H1 (cell line): ENCODE results near the gene CEP126. TPM values are rescaled to one million over a fixed set of nuclear protein-coding genes. Genes with fewer than 3 reads are reported as not detected.

ENCODE experiments used
- CTCF ChIA-PET: fragments of 300-600 bp; sonication (Branson Sonifier 250); formaldehyde crosslinking; loops from one replicate; lab custom pipeline; 2021; ENCODE audit not compliant: partially characterized antibody; lab: Charles Lee
- POLR2A ChIA-PET: fragments of 300-600 bp; sonication (Branson Sonifier 250); formaldehyde crosslinking; loops from one replicate; lab custom pipeline; 2021; ENCODE audit warnings: inconsistent platforms; ENCODE audit not compliant: partially characterized antibody; lab: Charles Lee
- DNase-seq, 2 experiments: peaks; one replicate each; pipeline versions ENCODE4 v3.0.0 to v3.0.0-alpha.2; 2010 to 2022; ENCODE audit warnings: low spot score in 2 of 2, low read depth in 1 of 2, mixed read lengths in 1 of 2
- FAIRE-seq: peaks from 2 replicates; lab custom pipeline; 2011; peaks lifted over from hg19 to GRCh38; lab: Jason Lieb, UNC
- H2AFZ ChIP-seq: 2 replicates; pipeline ENCODE4 v1.8.1; 2012; ENCODE audit warnings: low read length, inconsistent platforms
- H2AK5ac ChIP-seq: 2 replicates; pipeline ENCODE4 v1.6.1; 2013; ENCODE audit warnings: low read depth, low read length
- H2BK120ac ChIP-seq: replicated peaks from 2 replicates; pipeline ENCODE3; 2013; ENCODE audit warnings: low read depth, low read length, inconsistent platforms
- H2BK12ac ChIP-seq: 2 replicates; pipeline ENCODE4 v1.6.1; 2013; ENCODE audit warnings: low read depth, low read length
- H2BK15ac ChIP-seq: 2 replicates; pipeline ENCODE4 v1.6.1; 2013; ENCODE audit warnings: low read length
- H2BK20ac ChIP-seq: 2 replicates; pipeline ENCODE4 v1.6.1; 2013; ENCODE audit warnings: low read length
- H2BK5ac ChIP-seq: 2 replicates; pipeline ENCODE4 v1.6.1; 2013; ENCODE audit warnings: low read depth, low read length
- H3K14ac ChIP-seq: 2 replicates; pipeline ENCODE4 v1.6.1; 2013; ENCODE audit warnings: inconsistent platforms; ENCODE audit not compliant: insufficient read length
- H3K18ac ChIP-seq: 2 replicates; pipeline ENCODE4 v1.6.1; 2013; ENCODE audit warnings: low read length; ENCODE audit errors: extremely low read depth
- H3K23ac ChIP-seq: 2 replicates; pipeline ENCODE4 v1.6.1; 2013; ENCODE audit warnings: inconsistent platforms; ENCODE audit not compliant: insufficient read length
- H3K23me2 ChIP-seq: 2 replicates; pipeline ENCODE4 v1.6.1; 2013; ENCODE audit warnings: low read depth, low read length
- H3K27ac ChIP-seq: 2 replicates; pipeline ENCODE4 v1.6.1; 2011; ENCODE audit warnings: low read depth, low read length, inconsistent platforms
- H3K27me3 ChIP-seq, 4 experiments: replicated peaks in 1 of 4; 1 replicate in 1 of 4; 2 replicates in 3 of 4; pipeline versions ENCODE4 v1.6.1 to v1.8.1; 2011 to 2013; ENCODE audit warnings: low read length in 3 of 4, mild to moderate bottlenecking in 3 of 4, inconsistent platforms in 2 of 4, mixed read lengths in 2 of 4, moderate library complexity in 1 of 4; ENCODE audit not compliant: control insufficient read depth in 3 of 4, insufficient read depth in 3 of 4; ENCODE audit errors: extremely low read depth in 1 of 4
- H3K36me3 ChIP-seq, 4 experiments: 2 replicates each; pipeline versions ENCODE4 v1.6.1 to v1.8.1; 2011 to 2013; ENCODE audit warnings: mild to moderate bottlenecking in 4 of 4, low read length in 3 of 4, moderate library complexity in 2 of 4, control low read depth in 1 of 4, inconsistent platforms in 1 of 4; ENCODE audit not compliant: insufficient read depth in 4 of 4, control insufficient read depth in 2 of 4
- H3K4ac ChIP-seq: replicated peaks from 2 replicates; pipeline ENCODE3; 2013; ENCODE audit warnings: low read length, low read depth, mixed read lengths, inconsistent platforms; ENCODE audit not compliant: insufficient read length
- H3K4me1 ChIP-seq, 4 experiments: replicated peaks in 1 of 4; 1 replicate in 1 of 4; 2 replicates in 3 of 4; pipeline versions ENCODE4 v1.6.1 to v1.8.1; 2011 to 2013; ENCODE audit warnings: low read length in 3 of 4, inconsistent platforms in 2 of 4, mixed read lengths in 1 of 4; ENCODE audit not compliant: insufficient read depth in 4 of 4, control insufficient read depth in 3 of 4
- H3K4me2 ChIP-seq, 2 experiments: 2 replicates each; pipeline versions ENCODE4 v1.6.1 to v1.8.1; 2011 to 2013; ENCODE audit warnings: low read depth in 2 of 2, low read length in 2 of 2, control low read depth in 1 of 2, inconsistent platforms in 1 of 2, mild to moderate bottlenecking in 1 of 2; ENCODE audit not compliant: insufficient read depth in 1 of 2
- H3K4me3 ChIP-seq, 4 experiments: fragments of 200-600, 300-600 bp in 1 of 4; sonication (generic), shearing (Covaris generic), sonication (Bioruptor Twin) in 1 of 4; 2 replicates each; pipeline versions ENCODE4 v1.5.1 to v1.8.1; 2011 to 2016; ENCODE audit warnings: low read length in 4 of 4, low read depth in 3 of 4, control low read depth in 2 of 4, inconsistent platforms in 2 of 4, mild to moderate bottlenecking in 2 of 4, mixed read lengths in 1 of 4, moderate library complexity in 1 of 4; ENCODE audit not compliant: insufficient read depth in 2 of 4; ENCODE audit errors: extremely low read depth in 1 of 4
- H3K56ac ChIP-seq: replicated peaks from 2 replicates; pipeline ENCODE3; 2013; ENCODE audit warnings: low read depth, mild to moderate bottlenecking, mixed read lengths, low read length, inconsistent platforms; ENCODE audit not compliant: insufficient read length
- H3K79me1 ChIP-seq: 2 replicates; pipeline ENCODE4 v1.6.1; 2013; ENCODE audit warnings: low read depth, low read length, control low read depth
- H3K79me2 ChIP-seq, 2 experiments: 2 replicates each; pipeline versions ENCODE4 v1.6.1 to v1.8.1; 2012 to 2013; ENCODE audit warnings: low read length in 2 of 2, mild to moderate bottlenecking in 2 of 2, inconsistent platforms in 1 of 2; ENCODE audit not compliant: insufficient read depth in 2 of 2, control insufficient read depth in 1 of 2
- H3K9ac ChIP-seq, 4 experiments: replicated peaks in 1 of 4; 1 replicate in 1 of 4; 2 replicates in 3 of 4; pipeline versions ENCODE4 v1.6.1 to v1.8.1; 2011 to 2013; ENCODE audit warnings: low read depth in 3 of 4, low read length in 3 of 4, control low read depth in 2 of 4, mild to moderate bottlenecking in 2 of 4, moderate library complexity in 2 of 4, inconsistent platforms in 1 of 4; ENCODE audit errors: extremely low read depth in 1 of 4
- H3K9me3 ChIP-seq, 2 experiments: 2 replicates each; pipeline versions ENCODE4 v1.6.1 to v1.8.1; 2012 to 2013; ENCODE audit warnings: mild to moderate bottlenecking in 2 of 2, moderate library complexity in 2 of 2, control low read depth in 1 of 2, inconsistent platforms in 1 of 2, low read depth in 1 of 2, low read length in 1 of 2, mixed read lengths in 1 of 2; ENCODE audit not compliant: insufficient read depth in 2 of 2
- H4K20me1 ChIP-seq, 2 experiments: replicated peaks in 1 of 2; 2 replicates each; pipeline versions ENCODE3 to v1.8.1; 2011 to 2013; ENCODE audit warnings: inconsistent platforms in 2 of 2, low read length in 2 of 2, mild to moderate bottlenecking in 1 of 2; ENCODE audit not compliant: insufficient read depth in 2 of 2, control insufficient read depth in 1 of 2
- H4K5ac ChIP-seq: 2 replicates; pipeline ENCODE4 v1.6.1; 2013; ENCODE audit warnings: low read length, low read depth, mixed read lengths, inconsistent platforms; ENCODE audit not compliant: insufficient read length
- H4K8ac ChIP-seq: 2 replicates; pipeline ENCODE4 v1.8.0; 2013; ENCODE audit warnings: mild to moderate bottlenecking, moderate library complexity, low read length, inconsistent platforms; ENCODE audit not compliant: insufficient read depth; ENCODE audit errors: extremely low read depth
- H4K91ac ChIP-seq: replicated peaks from 2 replicates; pipeline ENCODE3; 2013; ENCODE audit warnings: low read length, mixed read lengths, inconsistent platforms; ENCODE audit not compliant: insufficient read length
- ATF3 ChIP-seq: IDR thresholded peaks from 2 replicates; pipeline ENCODE4 v1.6.1; 2011; ENCODE audit warnings: low read depth, mild to moderate bottlenecking, low read length; ENCODE audit not compliant: insufficient read depth
- FOSL1 ChIP-seq: IDR thresholded peaks from 2 replicates; pipeline ENCODE4 v1.6.1; 2011; ENCODE audit warnings: mild to moderate bottlenecking, low read depth, low read length, moderate library complexity; ENCODE audit not compliant: insufficient read depth
- GTF2F1 ChIP-seq: IDR thresholded peaks from 2 replicates; pipeline ENCODE4 v1.6.1; 2012; ENCODE audit warnings: low read depth, low read length, improper control_type of control experiment, borderline replicate concordance
- JUN ChIP-seq: IDR thresholded peaks from 2 replicates; pipeline ENCODE4 v1.6.1; 2011; ENCODE audit warnings: low read depth, mild to moderate bottlenecking, improper control_type of control experiment, low read length
- KDM1A ChIP-seq: fragments of 200-600, 300-600 bp; sonication (generic); IDR thresholded peaks from 2 replicates; pipeline ENCODE4 v1.7.1; 2016; ENCODE audit warnings: mild to moderate bottlenecking, low read length, borderline replicate concordance
- POLR2AphosphoS5 ChIP-seq: IDR thresholded peaks from 2 replicates; pipeline ENCODE4 v1.6.1; 2011; ENCODE audit warnings: low read depth, low read length
- POU5F1 ChIP-seq: IDR thresholded peaks from 2 replicates; pipeline ENCODE4 v1.6.1; 2011; ENCODE audit warnings: low read depth, mild to moderate bottlenecking, low read length, moderate library complexity
- RBBP5 ChIP-seq: IDR thresholded peaks from 2 replicates; pipeline ENCODE4 v1.7.1; 2012; ENCODE audit warnings: low read depth, mild to moderate bottlenecking, inconsistent platforms, low read length, moderate library complexity, borderline replicate concordance
- SUZ12 ChIP-seq: fragments of 200-600 bp; sonication (generic); IDR thresholded peaks from 2 replicates; pipeline ENCODE4 v1.6.1; 2012; ENCODE audit warnings: mild to moderate bottlenecking, inconsistent platforms, low read length, moderate library complexity, mixed read lengths
- WGBS, 2 experiments: shearing (Covaris generic) in 1 of 2; methylation state at CpG; one replicate each; pipeline versions ENCODE4 v1.1.6 to v1.1.7; 2013 to 2015; ENCODE audit warnings: low lambda C conversion rate in 2 of 2, mixed read lengths in 2 of 2, inconsistent platforms in 1 of 2, low coverage in 1 of 2, missing lambda C conversion rate in 1 of 2; ENCODE audit not compliant: insufficient replicate concordance in 2 of 2, insufficient coverage in 1 of 2, insufficient read length in 1 of 2; ENCODE audit errors: extremely low coverage in 1 of 2, missing lambda C conversion rate in 1 of 2; 5-methylcytosine and 5-hydroxymethylcytosine counted together
- long read RNA-seq, 2 experiments: library from RNA in 1 of 2; library from capped mRNA in 1 of 2; stranded (forward); transcript quantifications; one replicate each; pipeline ENCODE4 v2.0.0, GENCODE V29; 2021; ENCODE audit warnings: inconsistent platforms in 1 of 2
- polyA minus RNA-seq, 3 experiments: library from RNA; depleted of rRNA, polyadenylated mRNA; stranded (reverse); fragments of >200 nt; gene quantifications; 1 replicate in 2 of 3; 2 replicates in 1 of 3; pipeline ENCODE4 v1.2.3, GENCODE V29; 2011
- polyA plus RNA-seq, 7 experiments: library from polyadenylated mRNA; depleted of rRNA in 3 of 7; stranded (reverse) in 5 of 7; unstranded in 2 of 7; fragments of >200 nt in 5 of 7; fragments of 200-250 nt in 2 of 7; gene quantifications; 1 replicate in 5 of 7; 2 replicates in 1 of 7; 4 replicates in 1 of 7; pipeline versions ENCODE4 v1.2.1 to v1.2.3, GENCODE V29; 2011 to 2013; ENCODE audit warnings: missing spikeins in 2 of 7, mixed read lengths in 2 of 7
- total RNA-seq: library from RNA; stranded (reverse); fragmentation: NEBNext Ultra II Directional; extraction: Animal tissue kit (Norgen Biotek cat#: 25700); gene quantifications from 2 replicates; pipeline ENCODE4 v1.2.1, GENCODE V29; 2021

CEP126 gene
- total RNA-seq (1.3 and 1.9 TPM in 2 replicates), polyA plus RNA-seq (2011; rRNA removed) (0.60 and 0.76 TPM in 2 replicates), polyA minus RNA-seq (2011; rRNA and poly(A)+ RNA removed) (0.85 and 1.1 TPM in 2 replicates)
- polyA plus RNA-seq (2011; cell fraction: cytosol; rRNA removed) = 0.67 TPM
- polyA plus RNA-seq (2011; cell fraction: nucleus; rRNA removed) = 1.2 TPM
- 0.66 to 1.9 TPM (median 1.2 TPM) in 4 replicates for polyA plus RNA-seq (2012, experiment 1 of 2)
- not detected for polyA plus RNA-seq (2012, experiment 2 of 2)
- 2.2 TPM for polyA plus RNA-seq (2013, experiment 1 of 2)
- 1.8 TPM for polyA plus RNA-seq (2013, experiment 2 of 2)
- polyA minus RNA-seq (2011; cell fraction: cytosol; rRNA and poly(A)+ RNA removed) = 0.51 TPM
- 6.8 TPM for polyA minus RNA-seq (2011; cell fraction: nucleus; rRNA and poly(A)+ RNA removed)
- long read RNA-seq, experiment 1, partial matches to known transcripts = 1 of 2 reads
- long read RNA-seq, experiment 1, other reads (novel, unspliced or antisense) = 1 of 2 reads
- long read RNA-seq, experiment 2, partial matches to known transcripts = 1 of 1 reads
- long read RNA-seq, experiment 2, other reads (novel, unspliced or antisense) = 0 of 1 reads

- Histone ChIP-seq H2BK15ac (no peak within 1 kb of the TSS), H3K79me1 (no peaks in the 10 kb centered on the region), H3K9me3 (no peaks in the 10 kb centered on the region), H3K27me3 (no peaks in the 10 kb centered on the region), H4K5ac (no peak within 1 kb of the TSS), H3K9ac (peak within 1 kb of the TSS; percentile 43 to 63 (median 53); a peak in 6 of 7 replicates), H4K91ac (no peak within 1 kb of the TSS), H3K4me2 (peak within 1 kb of the TSS; percentile 69 to 82), H3K79me2 (no peaks in the 10 kb centered on the region), H2BK5ac (no peak within 1 kb of the TSS), H2BK20ac (no peak within 1 kb of the TSS), H2BK12ac (no peak within 1 kb of the TSS), H2AK5ac (no peak within 1 kb of the TSS), H3K27ac (no peak within 1 kb of the TSS; the same call in 1 of the 2 replicates), H3K18ac (no peak within 1 kb of the TSS; the same call in 1 of the 2 replicates), H2BK120ac (no peak within 1 kb of the TSS), H2AFZ (peak within 1 kb of the TSS; percentile 96), H3K14ac (no peak within 1 kb of the TSS), H3K23ac (no peak within 1 kb of the TSS), H4K20me1 (no peaks in the 10 kb centered on the region), H3K4me1 (peaks cover 0 to 3% (median 2%) of the 10 kb centered on the region in 4 experiments; a peak in 4 of 7 replicates), H3K4me3 (peak within 1 kb of the TSS; percentile 58 to 72 (median 70)), H4K8ac (peak within 1 kb of the TSS; percentile 46; the same call in 1 of the 2 replicates), H3K4ac (no peak within 1 kb of the TSS), H3K36me3 (no peaks in the 10 kb centered on the region), H3K23me2 (peaks cover 6% of the 10 kb centered on the region), H3K56ac (no peak within 1 kb of the TSS)
- FAIRE-seq (no peak), DNase-seq (peak; percentile 89 to 97)
- WGBS, 2 experiments = 1% methylated on average over 46 of the region's 56 CpGs; no CpG with 5 or more reads in 1 of the 2 experiments
- ChIA-PET POLR2A (interaction anchor here (1.2 kb wide), 1 partner anchor 195 kb away, joined by 3 read pairs; no protein-coding TSS in a partner anchor), CTCF (interaction anchor here (0.7 to 1.8 kb wide), 8 partner anchors 8 to 94 kb away, joined by 3 to 5 read pairs (median 4); no protein-coding TSS in a partner anchor)
- no peak for TF ChIP-seq POU5F1
- no peak for TF ChIP-seq JUN
- TF ChIP-seq ATF3 = no peak
- TF ChIP-seq KDM1A = no peak
- TF ChIP-seq SUZ12 = no peak
- no peak for TF ChIP-seq GTF2F1
- TF ChIP-seq FOSL1 = no peak
- no peak; the same call in 1 of the 2 replicates for TF ChIP-seq POLR2AphosphoS5
- TF ChIP-seq RBBP5 = peak; percentile 95
Observed at GRCh38 chr11:101914738-101915426, at the start of gene CEP126. Gene CEP126, plus strand, starts transcription at chr11:101915010. Its CDS starts 275 bp downstream, at chr11:101915285.
